GM10266 (cell line): ENCODE measurements around the gene CCDC172.

ENCODE experiments used
- DNase-seq: peaks from one replicate; pipeline ENCODE4 v3.0.0; 2012; ENCODE audit errors: extremely low spot score
- TF ChIP-seq, protein P1 (sequence below): IDR thresholded peaks from 2 replicates; pipeline ENCODE4 v1.5.1; 2012; ENCODE audit warnings: mild to moderate bottlenecking, low read depth; ENCODE audit not compliant: control insufficient read depth, insufficient read depth; ENCODE audit errors: missing control alignments

Gene CCDC172

DNA sequence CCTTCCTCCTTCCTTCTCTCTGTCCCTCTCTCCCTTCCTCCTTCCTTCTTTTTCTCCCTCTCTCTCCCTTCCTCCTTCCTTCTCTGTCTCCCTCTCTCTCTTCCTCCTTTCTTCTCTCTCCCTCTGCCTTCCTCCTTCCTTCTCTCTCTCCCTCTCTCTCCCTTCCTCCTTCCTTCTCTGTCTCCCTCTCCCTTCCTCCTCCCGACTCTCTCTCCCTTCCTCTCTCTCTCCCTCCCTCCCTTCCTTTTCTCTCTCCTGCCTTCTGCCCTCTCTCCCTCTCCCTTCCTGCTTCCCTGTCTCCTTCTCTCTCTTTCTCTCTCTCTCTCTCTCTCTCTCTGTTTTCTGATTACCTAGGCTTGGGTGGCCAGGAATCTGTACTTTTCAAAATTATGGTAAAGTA lies 34.6 kb upstream of the CCDC172 start:
- DNase-seq = no peak
- TF ChIP-seq, protein P1, sequence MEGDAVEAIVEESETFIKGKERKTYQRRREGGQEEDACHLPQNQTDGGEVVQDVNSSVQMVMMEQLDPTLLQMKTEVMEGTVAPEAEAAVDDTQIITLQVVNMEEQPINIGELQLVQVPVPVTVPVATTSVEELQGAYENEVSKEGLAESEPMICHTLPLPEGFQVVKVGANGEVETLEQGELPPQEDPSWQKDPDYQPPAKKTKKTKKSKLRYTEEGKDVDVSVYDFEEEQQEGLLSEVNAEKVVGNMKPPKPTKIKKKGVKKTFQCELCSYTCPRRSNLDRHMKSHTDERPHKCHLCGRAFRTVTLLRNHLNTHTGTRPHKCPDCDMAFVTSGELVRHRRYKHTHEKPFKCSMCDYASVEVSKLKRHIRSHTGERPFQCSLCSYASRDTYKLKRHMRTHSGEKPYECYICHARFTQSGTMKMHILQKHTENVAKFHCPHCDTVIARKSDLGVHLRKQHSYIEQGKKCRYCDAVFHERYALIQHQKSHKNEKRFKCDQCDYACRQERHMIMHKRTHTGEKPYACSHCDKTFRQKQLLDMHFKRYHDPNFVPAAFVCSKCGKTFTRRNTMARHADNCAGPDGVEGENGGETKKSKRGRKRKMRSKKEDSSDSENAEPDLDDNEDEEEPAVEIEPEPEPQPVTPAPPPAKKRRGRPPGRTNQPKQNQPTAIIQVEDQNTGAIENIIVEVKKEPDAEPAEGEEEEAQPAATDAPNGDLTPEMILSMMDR = no peak

DNA sequence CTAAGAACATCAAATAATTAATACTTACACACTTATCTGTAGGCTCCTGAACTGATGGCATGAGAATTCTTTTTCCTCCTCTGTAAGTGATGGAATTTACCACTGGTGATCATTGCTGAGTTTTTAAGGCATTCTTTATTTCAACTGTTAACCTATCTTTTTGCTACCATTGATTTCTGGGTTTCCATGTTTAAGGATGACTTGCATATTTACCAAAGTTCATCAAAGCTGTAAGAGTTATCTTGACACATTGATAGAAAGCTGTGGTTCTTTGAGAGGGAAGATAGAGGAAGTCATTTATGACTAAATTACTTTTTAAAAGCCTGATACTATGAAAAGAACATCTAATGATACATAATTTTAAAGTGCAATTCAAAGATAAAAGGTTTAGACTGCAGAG lies 31.8 kb upstream of the CCDC172 start:
- no peak for DNase-seq
- TF ChIP-seq, protein P1 = no peak

DNA sequence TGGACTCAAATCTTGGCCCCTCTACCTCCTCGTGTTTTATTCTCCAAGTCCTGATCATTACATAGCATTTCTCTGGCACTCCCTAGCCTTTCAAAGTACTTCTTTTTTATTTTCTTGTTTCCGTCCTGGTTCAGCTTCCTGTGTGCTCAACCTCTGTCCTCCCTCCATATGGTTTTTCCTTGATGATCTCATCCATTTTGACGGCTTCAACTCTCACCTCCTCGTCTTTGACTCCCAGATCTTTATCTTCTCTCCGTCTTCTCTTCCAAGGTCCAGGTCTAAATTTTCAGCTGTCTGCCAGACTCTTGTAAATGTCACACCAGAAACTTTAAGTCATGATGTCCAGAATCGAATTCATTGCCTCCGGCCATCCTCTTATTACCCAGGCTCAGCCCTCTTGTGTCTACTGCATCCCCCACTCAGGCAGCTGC lies 27.9 kb upstream of the CCDC172 start:
- TF ChIP-seq, protein P1 = no peak
- no peak for DNase-seq

DNA sequence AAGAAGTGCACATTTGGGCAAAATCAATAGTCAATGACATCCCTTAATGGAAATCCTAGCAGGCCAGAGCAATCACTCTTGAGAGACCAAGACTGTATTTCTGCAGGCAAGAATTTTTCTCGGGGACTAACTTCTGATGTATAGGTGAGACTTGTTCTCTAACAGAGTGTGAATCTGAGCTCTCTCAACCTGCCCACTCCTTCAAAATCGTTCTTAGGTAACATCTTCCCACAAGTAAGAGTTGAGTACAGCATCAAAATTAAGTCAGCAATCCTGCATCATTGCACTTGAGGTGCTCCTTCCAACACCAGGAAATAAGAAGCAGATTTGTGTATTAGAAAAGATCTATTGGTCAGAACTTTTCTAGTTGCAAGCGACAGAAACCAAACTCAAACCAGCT lies 25.7 kb upstream of the CCDC172 start:
- TF ChIP-seq, protein P1 = no peak
- no peak for DNase-seq

DNA sequence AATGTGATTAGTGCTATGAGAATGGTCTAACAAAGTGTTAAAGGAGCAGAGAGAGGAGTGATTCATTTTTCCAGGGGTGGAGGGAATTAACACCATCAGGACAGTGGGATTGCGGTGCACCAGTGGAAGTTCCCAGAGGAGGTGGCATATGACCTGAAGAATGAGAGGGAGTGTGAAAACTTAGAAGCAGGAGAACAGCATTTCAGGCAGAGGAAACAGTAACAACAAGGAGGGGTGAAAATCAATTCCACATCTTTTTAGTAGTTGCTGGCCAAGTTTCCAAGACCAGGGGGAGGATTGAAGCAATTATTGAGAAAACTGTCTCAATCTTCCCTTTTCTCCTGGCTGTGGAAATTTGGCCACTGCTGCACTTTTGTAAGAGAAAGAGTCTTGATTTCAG lies 23.7 kb upstream of the CCDC172 start:
- DNase-seq = no peak
- TF ChIP-seq, protein P1 = no peak

DNA sequence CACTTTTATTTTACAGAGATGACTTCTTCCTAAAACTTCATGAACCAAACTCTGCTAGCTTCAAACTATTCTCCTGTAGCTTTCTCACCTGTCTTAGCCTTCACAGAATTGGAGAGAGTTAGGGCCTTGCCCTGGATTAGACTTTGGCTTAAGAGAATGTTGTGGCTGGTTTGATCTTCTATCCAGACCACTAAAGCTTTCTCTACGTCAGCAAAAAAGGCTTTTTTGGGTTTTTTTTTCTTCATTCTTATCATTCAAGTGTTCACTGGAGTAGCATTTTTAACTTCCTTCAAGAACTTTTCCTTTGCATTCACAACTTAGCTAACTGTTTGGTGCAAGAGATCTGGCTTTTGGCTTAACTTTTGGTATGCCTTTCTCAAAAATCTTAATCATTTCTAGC lies 19.3 kb upstream of the CCDC172 start:
- TF ChIP-seq, protein P1 = no peak

DNA sequence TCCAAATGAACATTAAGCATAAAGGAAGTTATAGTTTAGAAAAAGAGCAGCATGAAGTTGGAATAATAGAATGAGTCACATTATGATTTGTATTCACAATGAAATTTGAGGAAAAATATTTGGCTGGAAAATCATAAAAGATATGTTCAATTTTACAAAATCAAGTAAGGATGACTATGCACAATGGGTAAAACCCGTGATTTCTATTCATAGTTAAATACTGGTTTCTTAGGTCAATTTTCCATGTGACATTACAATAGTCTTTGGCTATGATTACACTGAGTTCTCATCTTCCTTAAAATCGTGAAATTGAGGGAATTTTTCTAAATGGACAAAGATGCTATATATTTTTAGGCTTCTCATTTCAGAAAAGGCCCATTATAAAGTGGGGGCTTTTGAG lies 17.4 kb upstream of the CCDC172 start:
- DNase-seq = no peak
- TF ChIP-seq, protein P1 = no peak

More for the DNA sequence above, 19.3 kb upstream of the CCDC172 start:
- DNase-seq = no peak

DNA sequence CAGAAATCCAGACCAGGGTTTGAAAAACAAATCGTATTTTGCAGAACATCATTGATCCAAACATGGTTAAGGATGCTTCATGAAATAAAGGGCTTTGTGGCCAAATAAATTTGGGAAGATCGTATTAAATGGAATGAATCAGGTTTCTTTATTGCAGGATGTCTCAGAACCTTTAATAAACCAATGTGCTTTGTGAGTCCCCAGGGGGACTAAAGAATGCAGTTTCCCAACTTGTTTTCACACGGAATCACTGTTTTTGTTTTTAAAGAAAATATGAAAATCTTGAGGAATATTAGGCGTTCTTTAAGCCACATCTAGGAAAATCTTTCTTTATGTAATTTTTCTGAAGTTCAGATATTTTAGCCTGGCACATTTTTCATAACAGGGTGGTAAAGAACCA lies 16.8 kb upstream of the CCDC172 start:
- TF ChIP-seq, protein P1 = no peak

More for the DNA sequence above, 16.8 kb upstream of the CCDC172 start:
- DNase-seq = no peak
